Measurements from ENCODE around the gene TUBGCP6.

Gene TUBGCP6

GRCh38 chr22:50261615-50262459, 17.0 kb upstream of the TUBGCP6 start, which contains the start of gene MAPK12:
Gene MAPK12 (minus strand): TSS chr22:50261683. CDS start chr22:50261509, 174 bp downstream.
- peaks cover 27% of the 10 kb centered on the region for H3K4me1 ChIP-seq (ENCODE audit: control insufficient read depth, low read length)
- H4K20me1 ChIP-seq (ENCODE audit: control insufficient read depth, insufficient read depth, low read depth, low read length): 0 out of 2 replicates have a peak, but pooled peaks cover 3% of the 10 kb centered on the region
- H3K27me3 ChIP-seq (ENCODE audit: control insufficient read depth, low read length): no peaks in the 10 kb centered on the region
- TF ChIP-seq CTCF (IDR thresholded peaks at IDR 0.05; ENCODE audit: low read depth, low read length, poor library complexity, severe bottlenecking): no peak
- no peak for TF ChIP-seq EZH2phosphoT487 (IDR thresholded peaks at IDR 0.05; ENCODE audit: borderline replicate concordance, low read length)
- no peaks in the 10 kb centered on the region for H3K9me3 ChIP-seq (ENCODE audit: control insufficient read depth, insufficient read depth, low read length)
- H3K4me3 ChIP-seq (ENCODE audit: low read length): peak within 1 kb of the TSS; percentile 94
- no peaks in the 10 kb centered on the region for H3K9me2 ChIP-seq (replicated peaks; ENCODE audit: control insufficient read depth, low read length)
- H3K27ac ChIP-seq (ENCODE audit: low read depth, low read length): peak within 1 kb of the TSS; percentile 17; the same call in 1 of the 2 replicates
- peak within 1 kb of the TSS; percentile 94 for H3K4me2 ChIP-seq (ENCODE audit: low read length)
- H3K36me3 ChIP-seq (ENCODE audit: control insufficient read depth, low read length): peaks cover 25% of the 10 kb centered on the region
- no peaks in the 10 kb centered on the region for H3F3A ChIP-seq (ENCODE audit: control insufficient read depth, insufficient read depth)
- H3K79me2 ChIP-seq (ENCODE audit: control insufficient read depth, low read length): peaks cover 31% of the 10 kb centered on the region

GRCh38 chr22:50260801-50261614, 16.2 kb upstream of the TUBGCP6 start:
- Histone ChIP-seq H3K27me3 (ENCODE audit: control insufficient read depth, low read length) (no peaks in the 10 kb centered on the region), H3K4me3 (ENCODE audit: low read length) (peak overlapping the region; percentile 94), H3K4me1 (ENCODE audit: control insufficient read depth, low read length) (peaks cover 27% of the 10 kb centered on the region), H3K9me2 (replicated peaks; ENCODE audit: control insufficient read depth, low read length) (no peaks in the 10 kb centered on the region), H3F3A (ENCODE audit: control insufficient read depth, insufficient read depth) (no peaks in the 10 kb centered on the region), H3K4me2 (ENCODE audit: low read length) (peak overlapping the region; percentile 94), H3K36me3 (ENCODE audit: control insufficient read depth, low read length) (peaks cover 33% of the 10 kb centered on the region), H4K20me1 (ENCODE audit: control insufficient read depth, insufficient read depth, low read depth, low read length) (0 out of 2 replicates have a peak, but pooled peaks cover 3% of the 10 kb centered on the region), H3K27ac (ENCODE audit: low read depth, low read length) (peak overlapping the region; percentile 17; the same call in 1 of the 2 replicates), H3K9me3 (ENCODE audit: control insufficient read depth, insufficient read depth, low read length) (no peaks in the 10 kb centered on the region), H3K79me2 (ENCODE audit: control insufficient read depth, low read length) (peaks cover 31% of the 10 kb centered on the region)
- no peak for TF ChIP-seq CTCF (IDR thresholded peaks at IDR 0.05; ENCODE audit: low read depth, low read length, poor library complexity, severe bottlenecking)
- TF ChIP-seq EZH2phosphoT487 (IDR thresholded peaks at IDR 0.05; ENCODE audit: borderline replicate concordance, low read length): no peak

GRCh38 chr22:50260434-50260800, 15.6 kb upstream of the TUBGCP6 start:
- Histone ChIP-seq H3K9me3 (ENCODE audit: control insufficient read depth, insufficient read depth, low read length) (no peaks in the 10 kb centered on the region), H4K20me1 (ENCODE audit: control insufficient read depth, insufficient read depth, low read depth, low read length) (0 out of 2 replicates have a peak, but pooled peaks cover 3% of the 10 kb centered on the region), H3K4me1 (ENCODE audit: control insufficient read depth, low read length) (peaks cover 27% of the 10 kb centered on the region), H3K27ac (ENCODE audit: low read depth, low read length) (0 out of 2 replicates have a peak overlapping the region, but pooled peaks have one; percentile 17), H3K4me3 (ENCODE audit: low read length) (peak overlapping the region; percentile 94), H3K27me3 (ENCODE audit: control insufficient read depth, low read length) (no peaks in the 10 kb centered on the region), H3K4me2 (ENCODE audit: low read length) (peak overlapping the region; percentile 94), H3F3A (ENCODE audit: control insufficient read depth, insufficient read depth) (no peaks in the 10 kb centered on the region), H3K79me2 (ENCODE audit: control insufficient read depth, low read length) (peaks cover 31% of the 10 kb centered on the region), H3K9me2 (replicated peaks; ENCODE audit: control insufficient read depth, low read length) (no peaks in the 10 kb centered on the region), H3K36me3 (ENCODE audit: control insufficient read depth, low read length) (peaks cover 38% of the 10 kb centered on the region)
- TF ChIP-seq CTCF (IDR thresholded peaks at IDR 0.05; ENCODE audit: low read depth, low read length, poor library complexity, severe bottlenecking) (no peak), EZH2phosphoT487 (IDR thresholded peaks at IDR 0.05; ENCODE audit: borderline replicate concordance, low read length) (no peak)
